BE2C (cell line): ENCODE data around the gene PCGF6.

ENCODE experiments used
- DNase-seq: peaks from one replicate; pipeline ENCODE4 v3.0.0-alpha.2; 2020
- H3K27me3 ChIP-seq: fragments of 250-450 bp; sonication (Bioruptor Pico); 2 replicates; pipeline ENCODE4 v1.5.1; 2020; ENCODE audit warnings: mild to moderate bottlenecking
- H3K36me3 ChIP-seq: fragments of 250-450 bp; sonication (Bioruptor Pico); 2 replicates; pipeline ENCODE4 v1.5.1; 2020; ENCODE audit warnings: mild to moderate bottlenecking
- H3K4me1 ChIP-seq: fragments of 250-450 bp; sonication (Bioruptor Pico); 2 replicates; pipeline ENCODE4 v1.5.1; 2020
- H3K4me3 ChIP-seq: 2 replicates; pipeline ENCODE4 v1.5.1; 2011; ENCODE audit warnings: low read depth, low read length
- H3K9me3 ChIP-seq: fragments of 250-450 bp; sonication (Bioruptor Pico); 2 replicates; pipeline ENCODE4 v1.5.1; 2020
- CTCF ChIP-seq: IDR thresholded peaks from 2 replicates; pipeline ENCODE4 v1.5.1; 2012; ENCODE audit warnings: mild to moderate bottlenecking, low read depth, low read length

Gene PCGF6

GRCh38 chr10:103280031-103280430 lies 70.9 kb downstream of the PCGF6 start:
- TF ChIP-seq CTCF, result 0 out of 2 replicates have a peak, but pooled peaks have one; percentile 11
- Histone ChIP-seq H3K9me3 (no peaks in the 10 kb centered on the region), H3K4me1 (peaks cover 15% of the 10 kb centered on the region), H3K27me3 (no peaks in the 10 kb centered on the region), H3K4me3 (peak overlapping the region; percentile 74), H3K36me3 (peaks cover 19% of the 10 kb centered on the region)
- DNase-seq, result no peak

- no peaks in the 10 kb centered on the region for H3K27me3 ChIP-seq
- TF ChIP-seq CTCF, result no peak
- H3K4me1 ChIP-seq, result peaks cover 15% of the 10 kb centered on the region
- peaks cover 14% of the 10 kb centered on the region for H3K36me3 ChIP-seq
- peak; percentile 25 for DNase-seq
- no peaks in the 10 kb centered on the region for H3K9me3 ChIP-seq
- peak overlapping the region; percentile 74 for H3K4me3 ChIP-seq
Measured at GRCh38 chr10:103278862-103279298, 72.1 kb downstream of the PCGF6 start.

GRCh38 chr10:103278537-103278823 lies 72.5 kb downstream of the PCGF6 start:
- no peak for TF ChIP-seq CTCF
- Histone ChIP-seq H3K4me3 (peak overlapping the region; percentile 74), H3K36me3 (peaks cover 14% of the 10 kb centered on the region), H3K27me3 (no peaks in the 10 kb centered on the region), H3K9me3 (no peaks in the 10 kb centered on the region), H3K4me1 (peaks cover 15% of the 10 kb centered on the region)
- DNase-seq, result no peak

GRCh38 chr10:103277713-103278536 lies 73.0 kb downstream of the PCGF6 start:
- Histone ChIP-seq H3K4me3 (peak overlapping the region; percentile 74), H3K27me3 (no peaks in the 10 kb centered on the region), H3K36me3 (peaks cover 14% of the 10 kb centered on the region), H3K4me1 (peaks cover 15% of the 10 kb centered on the region), H3K9me3 (no peaks in the 10 kb centered on the region)
- TF ChIP-seq CTCF, result no peak
- peak; percentile 28 for DNase-seq

GRCh38 chr10:103276896-103277712 lies 73.8 kb downstream of the PCGF6 start, which contains the start of gene INA:
TSS of gene INA (plus strand) at chr10:103277138. CDS start at chr10:103277212, 74 bp downstream.
- Histone ChIP-seq H3K27me3 (no peaks in the 10 kb centered on the region), H3K4me3 (peak within 1 kb of the TSS; percentile 74), H3K9me3 (no peaks in the 10 kb centered on the region), H3K36me3 (peaks cover 10% of the 10 kb centered on the region), H3K4me1 (peaks cover 9% of the 10 kb centered on the region)
- peak; percentile 87 for DNase-seq
- TF ChIP-seq CTCF, result 0 out of 2 replicates have a peak, but pooled peaks have one; percentile 3
